ENCODE data around the gene SLC30A9.

The SLC30A9 gene

DNA sequence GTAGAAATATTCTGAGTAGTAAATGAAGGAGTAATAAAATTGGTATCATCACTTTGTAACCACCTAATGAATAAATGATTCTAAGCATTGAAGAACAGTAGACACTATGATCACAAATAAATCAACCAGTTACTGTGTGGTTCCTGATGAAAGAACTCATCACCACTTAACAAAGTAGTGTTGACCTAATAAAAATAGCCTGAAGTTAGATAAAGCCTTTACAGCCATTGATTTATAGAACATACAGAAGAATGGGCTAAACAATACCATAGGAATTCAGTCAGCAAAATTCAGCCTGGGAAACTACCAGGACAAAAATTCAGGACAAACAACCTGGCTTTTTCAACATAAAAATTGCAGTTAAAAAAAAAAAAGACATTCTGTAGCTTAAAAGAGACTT is 9.0 kb downstream of the SLC30A9 start:
- no peak for DNase-seq (ENCODE audit: low read depth)

DNA sequence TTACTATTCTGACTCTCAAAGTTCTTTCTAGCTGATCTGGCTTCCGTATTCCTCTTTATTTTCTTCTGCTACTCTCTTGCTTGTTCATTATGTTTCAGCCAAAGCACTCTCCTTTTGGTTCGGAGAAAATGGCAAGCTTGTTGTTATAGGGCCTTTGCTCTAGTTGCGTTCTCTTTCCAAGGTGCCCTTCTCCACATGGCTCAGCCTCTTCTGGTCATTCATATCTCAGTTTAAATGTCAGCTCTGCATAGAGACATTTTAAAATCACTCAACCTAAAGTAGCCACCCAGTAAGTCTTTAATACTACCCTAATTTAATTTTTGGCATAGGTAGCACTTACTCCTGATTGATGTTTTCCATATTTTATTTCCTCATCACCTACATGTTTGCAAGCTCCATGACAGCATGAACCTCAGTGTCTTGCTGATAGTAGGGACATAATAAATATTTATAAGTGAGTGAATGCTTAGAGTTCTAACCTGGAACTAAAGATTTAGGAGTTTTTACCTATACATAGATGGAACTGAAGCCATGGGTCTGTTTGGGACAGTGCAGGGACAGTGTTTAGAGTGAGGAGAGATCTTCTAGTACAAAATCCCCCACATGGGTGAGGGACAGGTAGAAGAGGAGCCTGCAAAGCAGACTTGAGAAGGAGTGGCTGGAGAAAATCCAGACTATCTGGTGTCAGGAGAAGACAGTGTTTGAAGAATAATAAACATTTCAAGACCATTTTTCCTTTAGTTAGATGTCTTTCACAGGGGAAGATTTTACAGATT is 17.9 kb downstream of the SLC30A9 start:
- DNase-seq (ENCODE audit: low read depth): no peak

DNA sequence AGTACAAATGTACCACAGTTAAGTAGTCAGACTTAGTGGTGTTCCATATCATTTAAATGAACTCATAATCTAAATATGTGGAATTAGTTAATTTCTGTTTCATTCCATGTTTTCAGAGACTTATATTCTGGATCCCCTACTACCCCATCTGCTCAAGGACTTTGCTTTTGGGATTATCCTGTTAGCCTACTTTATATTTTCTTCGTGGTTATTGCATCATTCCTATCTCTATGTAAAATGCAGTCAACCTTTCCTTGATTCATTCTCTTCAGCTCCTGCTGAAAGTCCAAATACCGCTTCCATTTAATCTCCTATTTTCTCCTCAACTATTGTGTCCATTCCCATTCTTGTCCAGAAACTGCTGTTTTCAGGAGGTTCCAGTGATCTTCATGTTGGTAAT is 25.1 kb downstream of the SLC30A9 start:
- DNase-seq (ENCODE audit: low read depth): no peak

DNA sequence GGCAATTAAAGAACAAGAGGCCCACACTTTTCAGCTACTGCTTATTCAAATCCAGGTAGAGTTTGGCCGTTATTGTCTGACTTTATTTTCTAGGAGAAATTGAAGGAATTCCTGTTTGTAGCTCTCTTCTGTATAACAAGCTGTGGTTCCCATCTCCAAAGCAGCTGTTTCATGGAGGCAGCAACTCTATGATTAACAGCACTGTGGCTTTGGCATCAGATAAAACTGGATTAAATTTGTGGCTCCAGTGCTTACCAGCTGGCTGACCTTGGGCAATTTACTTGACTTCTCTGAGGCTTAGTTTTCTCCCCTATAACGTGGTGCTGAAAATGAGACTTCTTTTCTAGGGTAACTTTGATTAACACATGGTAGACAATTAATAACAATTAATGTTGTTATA is 28.1 kb downstream of the SLC30A9 start:
- DNase-seq (ENCODE audit: low read depth): no peak

DNA sequence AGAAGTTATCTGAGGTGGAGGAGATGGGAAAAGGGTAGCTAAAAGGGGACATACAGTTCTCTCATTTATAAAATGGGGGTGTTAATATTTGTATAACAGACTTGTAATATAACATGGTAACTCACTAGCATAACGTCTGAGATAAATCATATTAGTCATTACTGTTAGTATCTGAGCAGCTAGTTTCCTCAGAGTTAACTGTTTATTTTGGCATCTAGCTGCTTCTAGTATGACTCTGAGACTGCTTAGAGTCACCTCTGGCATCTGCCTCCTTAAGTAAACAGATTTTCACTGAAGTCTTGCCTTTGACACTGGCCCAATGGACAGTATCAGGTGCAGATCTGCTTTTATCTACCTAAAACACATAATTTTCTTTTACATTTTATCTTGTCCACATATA is 58.1 kb downstream of the SLC30A9 start:
- DNase-seq (ENCODE audit: low read depth): peak; percentile 31

GRCh38 chr4:42050516-42051249 is 60.4 kb downstream of the SLC30A9 start:
- DNase-seq (ENCODE audit: low read depth): no peak

DNA sequence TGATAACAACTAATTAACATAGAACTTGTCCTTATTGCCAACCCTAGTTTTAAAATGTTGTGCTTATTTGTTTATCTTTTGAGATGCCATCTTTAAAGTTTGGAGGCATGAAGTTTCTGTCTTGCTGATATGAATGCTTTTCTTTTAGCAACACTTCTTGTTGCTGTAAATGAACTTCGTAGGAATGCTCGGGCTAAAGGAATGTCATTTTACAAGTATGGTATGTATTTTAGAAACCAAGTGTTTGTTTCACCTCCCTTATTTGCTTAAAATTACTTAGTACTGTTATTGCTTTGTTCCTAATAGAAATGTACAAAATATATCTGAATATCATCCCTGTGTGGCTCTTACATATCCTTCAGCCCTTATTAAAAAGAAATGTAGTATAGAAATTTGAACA is 76.1 kb downstream of the SLC30A9 start:
- no peak for DNase-seq (ENCODE audit: low read depth)

DNA sequence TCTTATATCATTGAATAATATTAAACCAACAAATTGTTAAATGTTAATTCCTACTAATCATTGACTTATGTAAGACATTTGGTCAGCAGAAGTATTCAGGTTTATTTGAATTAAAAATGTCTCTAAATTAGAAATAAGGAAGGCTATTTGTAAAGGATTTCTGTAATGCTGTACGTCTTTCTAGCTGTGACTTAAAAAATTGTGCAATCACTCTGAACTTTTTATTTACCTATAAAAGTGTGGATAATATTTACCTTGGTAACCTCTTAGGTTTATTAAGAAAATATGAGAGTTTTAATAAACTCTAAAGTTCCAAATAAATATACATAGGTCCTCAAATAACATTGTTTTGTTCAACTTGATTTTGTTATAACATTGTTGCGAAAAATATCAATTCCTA is 76.9 kb downstream of the SLC30A9 start:
- DNase-seq (ENCODE audit: low read depth): no peak

- no peak for DNase-seq (ENCODE audit: low read depth)
These were observed 80.1 kb downstream of the SLC30A9 start for GRCh38 chr4:42070463-42070862.

DNA sequence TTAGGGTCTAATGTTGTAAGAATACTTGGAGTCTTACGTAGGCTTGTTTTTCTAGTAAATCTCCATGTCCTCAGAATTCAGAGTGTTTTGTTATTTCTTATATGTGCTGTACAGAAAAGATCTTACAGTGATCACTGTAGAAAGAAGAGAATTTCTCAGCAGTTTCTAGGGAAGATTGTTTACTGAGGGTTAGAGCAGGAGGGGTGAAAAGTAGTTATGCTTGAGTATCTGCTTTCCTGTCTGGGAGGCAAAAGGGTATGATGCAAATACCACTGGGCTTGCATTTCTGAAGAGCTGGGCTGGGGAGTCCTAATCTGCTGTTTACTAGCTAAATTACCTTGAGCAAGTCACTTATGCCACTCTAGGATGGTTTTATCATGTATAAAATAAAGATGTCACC is 84.0 kb downstream of the SLC30A9 start:
- DNase-seq (ENCODE audit: low read depth): peak; percentile 5

GRCh38 chr4:42078184-42078801 is 88.0 kb downstream of the SLC30A9 start:
- no peak for DNase-seq (ENCODE audit: low read depth)

DNA sequence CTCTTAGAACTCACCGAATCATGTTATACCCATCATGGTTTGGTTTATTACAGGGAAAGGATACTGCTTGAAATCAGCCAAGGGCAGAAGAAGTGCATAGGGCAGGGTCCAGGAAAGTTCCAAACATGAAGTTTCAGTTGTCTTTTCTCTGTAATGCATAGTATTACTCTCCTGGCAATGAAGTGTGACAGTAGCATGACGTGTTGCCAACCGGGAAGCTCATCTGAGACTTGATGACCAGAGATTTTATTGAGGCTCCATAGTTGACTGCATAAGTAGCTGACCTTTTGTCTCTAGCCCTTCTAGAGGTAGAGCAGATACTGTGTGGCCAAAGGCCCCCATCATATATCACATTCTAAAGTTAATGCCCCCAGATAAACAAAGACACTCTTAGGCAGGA is 90.0 kb downstream of the SLC30A9 start:
- DNase-seq (ENCODE audit: low read depth): no peak

DNA sequence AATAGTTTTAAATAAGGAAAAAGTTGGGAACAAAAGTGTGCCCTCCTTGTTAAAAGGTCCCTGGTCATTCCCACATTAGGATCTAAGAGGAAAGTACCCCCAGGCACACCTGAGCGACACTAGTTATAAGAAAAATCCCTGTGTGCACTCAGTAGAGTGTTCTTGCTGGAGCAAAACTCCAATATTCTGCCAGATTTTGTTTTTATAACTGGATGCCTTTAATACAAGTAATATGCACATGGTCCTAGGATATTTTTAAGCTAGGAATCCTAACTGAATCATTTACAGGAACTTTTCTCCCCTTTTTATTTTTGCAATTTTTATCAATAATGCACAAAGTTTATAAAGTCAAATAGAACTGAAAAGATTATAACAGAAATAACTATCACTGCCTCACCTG is 93.5 kb downstream of the SLC30A9 start:
- DNase-seq (ENCODE audit: low read depth): peak; percentile 5

GRCh38 chr4:42088386-42088785 is 98.1 kb downstream of the SLC30A9 start:
- DNase-seq (ENCODE audit: low read depth): no peak

DNA sequence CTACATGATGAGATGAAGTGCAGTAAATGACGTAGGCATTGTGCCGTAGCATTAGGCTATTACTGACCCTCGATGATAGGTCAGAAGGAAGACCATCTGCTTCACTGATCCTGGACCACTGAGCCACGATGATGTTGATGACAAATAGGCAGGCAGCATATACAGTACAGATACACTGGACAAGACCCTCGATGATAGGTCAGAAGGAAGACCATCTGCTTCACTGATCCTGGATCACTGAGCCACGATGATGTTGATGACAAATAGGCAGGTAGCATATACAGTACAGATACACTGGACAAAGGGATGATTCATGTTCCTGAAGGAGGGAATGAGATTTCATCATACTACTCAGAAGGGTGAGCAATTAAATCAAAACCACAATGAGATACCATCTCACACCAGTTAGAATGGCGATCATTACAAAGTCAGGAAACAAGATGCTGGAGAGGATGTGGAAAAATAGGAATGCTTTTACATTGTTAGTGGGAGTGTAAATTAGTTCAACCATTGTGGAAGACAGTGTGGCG is 111.2 kb downstream of the SLC30A9 start:
- DNase-seq (ENCODE audit: low read depth): no peak

GRCh38 chr4:42104521-42104920 is 114.2 kb downstream of the SLC30A9 start:
- DNase-seq (ENCODE audit: low read depth): peak; percentile 11

DNA sequence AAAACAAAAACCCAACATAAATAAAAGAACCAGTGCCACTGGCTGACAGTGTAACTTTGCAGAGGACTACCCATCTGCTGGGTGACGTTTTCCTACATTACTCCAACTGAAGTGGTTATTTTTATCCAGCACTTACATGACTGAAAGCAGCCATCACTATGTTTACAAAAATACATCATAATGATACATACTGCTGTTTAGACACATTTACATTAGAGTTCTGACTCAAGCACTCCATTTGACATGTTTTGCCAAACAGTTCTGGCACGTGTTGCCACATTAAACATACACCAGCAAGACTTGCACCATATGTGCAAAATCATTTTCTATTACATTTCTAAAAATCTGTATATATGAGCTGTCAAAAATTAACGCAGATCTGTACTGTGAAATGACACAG is 122.5 kb downstream of the SLC30A9 start:
- DNase-seq (ENCODE audit: low read depth): no peak

GRCh38 chr4:42119886-42120285 is 129.6 kb downstream of the SLC30A9 start:
- no peak for DNase-seq (ENCODE audit: low read depth)

- no peak for DNase-seq (ENCODE audit: low read depth)
These were observed 131.9 kb downstream of the SLC30A9 start for GRCh38 chr4:42122237-42122636.

DNA sequence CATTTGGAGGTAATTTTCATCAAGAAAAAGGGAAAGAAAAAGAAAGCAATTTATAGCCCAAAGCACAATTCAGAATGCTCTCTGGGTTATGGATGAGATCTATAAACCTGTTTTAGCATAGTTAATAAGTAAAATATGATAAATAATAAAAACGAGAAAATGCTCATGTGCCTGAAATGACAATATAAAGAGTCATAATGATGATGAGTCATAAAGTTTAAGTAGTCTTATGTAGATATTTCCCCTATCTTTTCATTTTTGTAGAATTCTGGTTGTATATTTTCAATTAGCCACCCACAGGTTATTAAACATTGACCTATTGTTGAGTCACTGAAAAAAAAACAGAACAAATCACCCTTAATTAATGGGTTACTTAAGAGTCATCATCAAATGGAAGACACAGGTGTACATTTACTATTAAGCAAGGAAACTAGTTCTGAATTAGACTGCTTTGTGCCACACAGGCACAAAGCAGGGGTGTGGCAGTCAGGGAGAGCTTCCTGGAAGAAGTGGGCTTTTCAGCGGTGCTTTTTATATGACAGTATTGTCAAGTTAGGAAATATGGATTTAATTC is 132.8 kb downstream of the SLC30A9 start:
- DNase-seq (ENCODE audit: low read depth): no peak

- no peak for DNase-seq (ENCODE audit: low read depth)
These were observed 141.8 kb downstream of the SLC30A9 start for GRCh38 chr4:42132099-42132498.

- no peak for DNase-seq (ENCODE audit: low read depth)
These were observed 142.7 kb downstream of the SLC30A9 start for GRCh38 chr4:42133006-42133405.

- no peak for DNase-seq (ENCODE audit: low read depth)
These were observed 146.0 kb downstream of the SLC30A9 start for GRCh38 chr4:42136371-42136770.

Measured in fibroblast of gingiva (primary cell).